ENCODE measurements around the gene CELA3B.

DNA sequence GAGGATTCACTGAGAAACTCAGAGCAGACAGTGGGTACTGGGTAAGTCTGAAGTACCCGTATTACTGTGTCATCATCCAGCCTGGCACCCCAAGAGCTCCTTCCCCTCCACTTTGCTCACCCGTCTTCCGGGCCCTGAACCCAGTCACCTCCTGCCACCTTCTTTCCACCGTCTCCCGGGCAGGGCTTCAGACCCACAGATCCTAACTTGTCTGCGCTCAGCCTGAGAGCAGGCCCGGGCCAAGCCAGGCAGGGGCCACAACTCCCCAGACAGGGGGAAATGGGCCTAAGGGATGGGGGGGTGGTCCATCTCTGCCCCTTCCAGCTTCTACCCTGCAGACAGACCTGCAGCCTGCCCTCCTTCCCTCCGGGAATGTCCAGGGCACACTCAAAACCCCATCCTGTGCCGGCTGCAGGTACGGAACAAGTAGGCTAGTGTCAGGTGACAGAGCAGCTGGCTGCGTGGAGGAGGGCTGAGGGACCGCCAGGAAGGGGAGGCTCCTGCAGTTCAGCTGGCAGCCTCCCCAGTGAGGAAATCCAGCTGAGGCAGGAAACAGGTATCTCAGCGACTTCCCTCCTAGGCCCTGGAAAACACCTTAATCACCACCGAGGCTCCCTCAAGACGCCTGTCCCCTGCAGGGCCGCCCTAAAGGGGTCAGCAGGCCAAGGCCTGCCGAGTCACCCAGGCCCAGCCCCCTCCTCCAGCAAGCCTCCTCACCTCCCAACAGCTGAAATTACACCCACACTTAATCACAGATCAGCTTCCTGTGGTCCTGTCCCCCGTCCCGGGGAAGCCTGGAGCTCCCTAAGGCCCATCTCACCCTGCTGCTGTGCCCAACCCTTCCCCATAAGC lies 43.2 kb upstream of the CELA3B start:
- no peak for TF ChIP-seq ZFP30 (CRISPR knock-in tag; IDR thresholded peaks at IDR 0.05)
- TF ChIP-seq TOX (CRISPR knock-in tag; IDR thresholded peaks at IDR 0.05; ENCODE audit: borderline replicate concordance): no peak
- no peak for TF ChIP-seq PATZ1 (CRISPR knock-in tag; IDR thresholded peaks at IDR 0.05; ENCODE audit: borderline replicate concordance)
- no peak for TF ChIP-seq ISL1 (CRISPR knock-in tag; IDR thresholded peaks at IDR 0.05)
- TF ChIP-seq GLIS3 (CRISPR knock-in tag; IDR thresholded peaks at IDR 0.05): no peak
- no peak for TF ChIP-seq POU6F1 (CRISPR knock-in tag; IDR thresholded peaks at IDR 0.05; ENCODE audit: borderline replicate concordance, low read depth)
- no peak for TF ChIP-seq CSDC2 (CRISPR knock-in tag; IDR thresholded peaks at IDR 0.05)

All from SK-N-SH treated with all-trans-retinoic acid at 6 μM for 48 hours (cell line).